GM23248 (cell line): ENCODE results near the gene KRTAP20-1.

ENCODE experiments used
- EZH2 ChIP-seq: fragments of 200-600 bp; sonication (generic); IDR thresholded peaks from 2 replicates; pipeline ENCODE4 v1.6.1; 2018; ENCODE audit warnings: antibody characterized with exemption, mild to moderate bottlenecking; ENCODE audit not compliant: insufficient read depth, poor library complexity, severe bottlenecking
- EZH2phosphoT487 ChIP-seq: fragments of 200-600 bp; sonication (generic); IDR thresholded peaks from 2 replicates; pipeline ENCODE4 v1.6.1; 2018; ENCODE audit warnings: antibody characterized with exemption, moderate library complexity, mild to moderate bottlenecking, low read depth; ENCODE audit not compliant: insufficient read depth

DNA sequence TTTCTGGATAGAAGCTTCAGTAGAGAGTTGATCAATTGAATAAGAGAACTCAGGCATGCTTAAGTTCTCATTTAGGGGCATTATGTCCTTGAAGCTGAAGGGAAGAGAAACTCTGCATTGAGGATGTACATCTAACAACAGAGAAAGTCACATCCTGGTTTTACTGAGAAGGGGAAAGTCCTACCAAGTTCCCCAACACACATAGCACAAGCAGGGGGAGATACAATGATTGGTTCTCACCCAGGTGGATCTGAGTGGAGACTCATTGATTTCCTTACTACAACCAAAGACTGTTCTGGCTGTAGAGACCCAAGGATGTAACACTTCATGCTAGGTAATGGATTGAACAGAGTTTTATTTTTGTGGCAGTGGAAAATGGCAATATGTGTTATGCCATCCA, 1.0 kb upstream of the KRTAP20-1 start:
- no peak for TF ChIP-seq EZH2
- TF ChIP-seq EZH2phosphoT487: no peak
